Panc1 (cell line): ENCODE data around the gene PRKG1. TPM values are rescaled to one million over a fixed set of nuclear protein-coding genes. Genes with fewer than 3 reads are reported as not detected.

ENCODE experiments used
- ATAC-seq: fragments of 200-7000 bp; cut with Tn5 transposase; 2 replicates; pipeline ENCODE4 v1.9.1; 2020; ENCODE audit warnings: mild to moderate bottlenecking, moderate library complexity
- BruUV-seq: library from RNA; stranded (reverse); fragments of 400-500 nt; replicated peaks from 2 replicates; lab custom pipeline; 2021; lab: Mats Ljungman, UMichigan
- CTCF ChIA-PET: fragments of 300-600 bp; sonication (Branson Sonifier 250); formaldehyde crosslinking; loops from one replicate; lab custom pipeline; 2022; ENCODE audit warnings: antibody characterized with exemption; lab: Charles Lee
- POLR2A ChIA-PET: fragments of 300-600 bp; sonication (Branson Sonifier 250); formaldehyde crosslinking; loops from one replicate; lab custom pipeline; 2022; ENCODE audit warnings: antibody characterized with exemption; lab: Charles Lee
- DNase-seq: peaks from one replicate; pipeline ENCODE4 v3.0.0-alpha.2; 2010; ENCODE audit warnings: low read depth, low spot score
- H3K27ac ChIP-seq: 2 replicates; pipeline ENCODE4 v1.5.1; 2011; ENCODE audit warnings: mild to moderate bottlenecking, low read length, inconsistent platforms
- H3K27me3 ChIP-seq: fragments of 200-500 bp; sonication (Bioruptor generic); 2 replicates; pipeline ENCODE4 v1.6.0; 2014; ENCODE audit warnings: low read length, inconsistent platforms; ENCODE audit not compliant: control insufficient read depth, insufficient read depth
- H3K36me3 ChIP-seq: fragments of 200-500 bp; sonication (Bioruptor generic); 2 replicates; pipeline ENCODE4 v1.5.1; 2014; ENCODE audit warnings: inconsistent platforms, mild to moderate bottlenecking, low read length, moderate library complexity; ENCODE audit not compliant: control insufficient read depth, insufficient read depth
- H3K4me1 ChIP-seq: 2 replicates; pipeline ENCODE4 v1.5.1; 2011; ENCODE audit warnings: inconsistent platforms, mild to moderate bottlenecking, low read length, moderate library complexity; ENCODE audit not compliant: control insufficient read depth, insufficient read depth
- H3K4me3 ChIP-seq, 2 experiments: 2 replicates each; pipeline ENCODE4 v1.5.1; 2011 to 2012; ENCODE audit warnings: low read depth in 2 of 2, low read length in 2 of 2, mild to moderate bottlenecking in 2 of 2, inconsistent platforms in 1 of 2, moderate library complexity in 1 of 2
- H3K9me3 ChIP-seq: fragments of 200-500 bp; sonication (Bioruptor generic); 2 replicates; pipeline ENCODE4 v1.5.1; 2014; ENCODE audit warnings: low read depth, mild to moderate bottlenecking, inconsistent platforms, low read length, moderate library complexity; ENCODE audit not compliant: control insufficient read depth, insufficient read depth
- CTCF ChIP-seq: fragments of 450-650 bp; IDR thresholded peaks from 2 replicates; pipeline ENCODE4 v1.5.1; 2017; ENCODE audit warnings: mild to moderate bottlenecking
- POLR2AphosphoS5 ChIP-seq: IDR thresholded peaks from 2 replicates; pipeline ENCODE4 v1.6.1; 2012; ENCODE audit warnings: mild to moderate bottlenecking, low read depth, low read length, moderate library complexity
- SIN3A ChIP-seq: IDR thresholded peaks from 2 replicates; pipeline ENCODE4 v1.6.1; 2012; ENCODE audit warnings: low read depth, mild to moderate bottlenecking, low read length, moderate library complexity, borderline replicate concordance; ENCODE audit not compliant: insufficient read depth
- TCF7L2 ChIP-seq: IDR thresholded peaks from 2 replicates; pipeline ENCODE4 v1.6.1; 2011; ENCODE audit warnings: mild to moderate bottlenecking, low read depth, low read length, inconsistent platforms
- in situ Hi-C: cut with HindIII; loops from 2 replicates; pipeline ENCODE4 v1.10.0; 2016; ENCODE audit warnings: low sequenced_read_pairs, low pct_unique_long_range_greater_than_20kb
- intact Hi-C: fragments of 100-400 bp; cut with micrococcal nuclease; formaldehyde crosslinking; loops from one replicate; pipeline ENCODE4 v1.10.0; 2022; ENCODE audit not compliant: unreplicated experiment
- total RNA-seq: library from RNA; stranded (reverse); gene quantifications from one replicate; pipeline ENCODE4 v1.2.1, GENCODE V29; 2021; ENCODE audit not compliant: unreplicated experiment
- TF ChIP-seq, protein P1 (sequence below), 2 experiments: IDR thresholded peaks; 2 replicates each; pipeline ENCODE4 v1.6.1; 2011 to 2012; ENCODE audit warnings: low read depth in 2 of 2, control low read depth in 1 of 2, low read length in 1 of 2, mild to moderate bottlenecking in 1 of 2, moderate library complexity in 1 of 2; ENCODE audit not compliant: insufficient read depth in 1 of 2

The PRKG1 gene
- total RNA-seq, 1 experiment from 2014 or later = 0.92 TPM

DNA sequence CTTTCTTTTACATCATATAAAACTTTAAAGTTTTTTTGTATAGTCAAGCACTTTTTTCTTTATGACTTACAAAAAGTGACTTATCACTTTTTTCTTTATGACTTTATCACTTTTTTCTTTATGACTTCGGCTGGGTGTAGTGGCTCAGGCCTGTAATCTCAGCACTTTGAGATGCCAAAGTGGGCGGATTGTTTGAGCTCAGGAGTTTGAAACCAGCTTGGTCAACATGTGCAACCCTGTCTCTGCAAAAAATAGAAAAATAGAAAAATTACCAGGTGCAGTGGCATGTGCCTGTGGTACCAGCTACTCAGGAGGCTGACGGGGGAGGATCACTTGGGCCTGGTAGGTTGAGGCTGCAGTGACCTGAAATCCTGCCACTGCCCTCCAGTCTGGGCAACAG is 733.9 kb downstream of the PRKG1 start:
- Histone ChIP-seq H3K36me3 (no peaks in the 10 kb centered on the region), H3K27ac (no peak overlapping the region), H3K4me3 (no peak overlapping the region), H3K9me3 (no peaks in the 10 kb centered on the region), H3K27me3 (peaks cover 2% of the 10 kb centered on the region; the same call in 1 of the 2 replicates), H3K4me1 (no peaks in the 10 kb centered on the region)
- TF ChIP-seq TCF7L2 (no peak), CTCF (no peak), POLR2AphosphoS5 (no peak), SIN3A (no peak)
- TF ChIP-seq, protein P1, sequence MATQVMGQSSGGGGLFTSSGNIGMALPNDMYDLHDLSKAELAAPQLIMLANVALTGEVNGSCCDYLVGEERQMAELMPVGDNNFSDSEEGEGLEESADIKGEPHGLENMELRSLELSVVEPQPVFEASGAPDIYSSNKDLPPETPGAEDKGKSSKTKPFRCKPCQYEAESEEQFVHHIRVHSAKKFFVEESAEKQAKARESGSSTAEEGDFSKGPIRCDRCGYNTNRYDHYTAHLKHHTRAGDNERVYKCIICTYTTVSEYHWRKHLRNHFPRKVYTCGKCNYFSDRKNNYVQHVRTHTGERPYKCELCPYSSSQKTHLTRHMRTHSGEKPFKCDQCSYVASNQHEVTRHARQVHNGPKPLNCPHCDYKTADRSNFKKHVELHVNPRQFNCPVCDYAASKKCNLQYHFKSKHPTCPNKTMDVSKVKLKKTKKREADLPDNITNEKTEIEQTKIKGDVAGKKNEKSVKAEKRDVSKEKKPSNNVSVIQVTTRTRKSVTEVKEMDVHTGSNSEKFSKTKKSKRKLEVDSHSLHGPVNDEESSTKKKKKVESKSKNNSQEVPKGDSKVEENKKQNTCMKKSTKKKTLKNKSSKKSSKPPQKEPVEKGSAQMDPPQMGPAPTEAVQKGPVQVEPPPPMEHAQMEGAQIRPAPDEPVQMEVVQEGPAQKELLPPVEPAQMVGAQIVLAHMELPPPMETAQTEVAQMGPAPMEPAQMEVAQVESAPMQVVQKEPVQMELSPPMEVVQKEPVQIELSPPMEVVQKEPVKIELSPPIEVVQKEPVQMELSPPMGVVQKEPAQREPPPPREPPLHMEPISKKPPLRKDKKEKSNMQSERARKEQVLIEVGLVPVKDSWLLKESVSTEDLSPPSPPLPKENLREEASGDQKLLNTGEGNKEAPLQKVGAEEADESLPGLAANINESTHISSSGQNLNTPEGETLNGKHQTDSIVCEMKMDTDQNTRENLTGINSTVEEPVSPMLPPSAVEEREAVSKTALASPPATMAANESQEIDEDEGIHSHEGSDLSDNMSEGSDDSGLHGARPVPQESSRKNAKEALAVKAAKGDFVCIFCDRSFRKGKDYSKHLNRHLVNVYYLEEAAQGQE (IDR thresholded peaks at IDR 0.05; ENCODE audit: insufficient read depth in 1 of 2, low read depth in 2 of 2, low read length in 1 of 2) = no peak
- POLR2A ChIA-PET = no interaction called here
- in situ Hi-C loops = no loop called here
- DNase-seq (no peak), ATAC-seq (no peak)
- BruUV-seq = no TSS peak
- CTCF ChIA-PET = no interaction called here
- intact Hi-C loops = no loop called here

DNA sequence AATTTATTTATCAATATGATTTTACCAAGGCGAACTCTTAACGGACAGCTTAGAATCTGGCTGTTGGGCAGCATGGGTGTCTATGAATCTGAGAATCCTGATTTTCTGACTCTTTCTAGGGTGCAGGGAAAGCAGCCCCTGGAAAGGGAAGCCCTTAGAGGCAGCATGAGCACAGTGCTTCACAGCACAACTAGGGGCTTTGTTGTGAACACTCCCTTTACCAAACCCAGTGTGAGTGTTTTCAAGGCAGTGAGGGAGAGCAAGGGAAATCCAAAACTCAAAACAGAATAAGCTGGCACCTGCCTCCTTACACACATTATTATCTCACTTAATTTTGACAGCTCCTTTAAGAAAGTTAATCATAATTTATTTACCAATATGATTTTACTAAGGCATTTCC is 741.4 kb downstream of the PRKG1 start:
- no peak for DNase-seq
- Histone ChIP-seq H3K4me1 (no peaks in the 10 kb centered on the region), H3K36me3 (no peaks in the 10 kb centered on the region; the same call in 1 of the 2 replicates), H3K27ac (no peak overlapping the region), H3K9me3 (no peaks in the 10 kb centered on the region), H3K4me3 (no peak overlapping the region), H3K27me3 (peaks cover 2% of the 10 kb centered on the region; the same call in 1 of the 2 replicates)
- BruUV-seq = no TSS peak
- TF ChIP-seq SIN3A (no peak), POLR2AphosphoS5 (no peak), TCF7L2 (no peak), CTCF (no peak)
- TF ChIP-seq, protein P1 (IDR thresholded peaks at IDR 0.05; ENCODE audit: insufficient read depth in 1 of 2, low read depth in 2 of 2, low read length in 1 of 2) = no peak
- intact Hi-C loops (no loop called here), in situ Hi-C loops (no loop called here)
- ChIA-PET POLR2A (no interaction called here), CTCF (no interaction called here)
- ATAC-seq = no peak
